ENCODE results near the gene AUTS2.

The AUTS2 gene

GRCh38 chr7:70159121-70159520, 560.8 kb downstream of the AUTS2 start:
- DNase-seq, result no peak

GRCh38 chr7:70165477-70166170, 567.3 kb downstream of the AUTS2 start:
- no peak for DNase-seq

- no peak for DNase-seq
Measured at GRCh38 chr7:70171369-70171920, 573.2 kb downstream of the AUTS2 start.

GRCh38 chr7:70177166-70177565, 578.9 kb downstream of the AUTS2 start:
- no peak for DNase-seq

GRCh38 chr7:70178211-70178610, 579.9 kb downstream of the AUTS2 start:
- no peak for DNase-seq

- no peak for DNase-seq
Measured at GRCh38 chr7:70178787-70179186, 580.5 kb downstream of the AUTS2 start.

GRCh38 chr7:70182521-70182920, 584.2 kb downstream of the AUTS2 start:
- DNase-seq, result no peak

- no peak for DNase-seq
Measured at GRCh38 chr7:70183278-70183677, 585.0 kb downstream of the AUTS2 start.

GRCh38 chr7:70188901-70189650, 590.8 kb downstream of the AUTS2 start:
- DNase-seq, result no peak

- no peak for DNase-seq
Measured at GRCh38 chr7:70189776-70190175, 591.5 kb downstream of the AUTS2 start.

GRCh38 chr7:70190281-70190680, 592.0 kb downstream of the AUTS2 start:
- DNase-seq, result no peak

- no peak for DNase-seq
Measured at GRCh38 chr7:70193514-70193913, 595.2 kb downstream of the AUTS2 start.

GRCh38 chr7:70208236-70209063, 610.2 kb downstream of the AUTS2 start:
- no peak for DNase-seq

GRCh38 chr7:70210200-70210935, 612.1 kb downstream of the AUTS2 start:
- no peak for DNase-seq

GRCh38 chr7:70210936-70211310, 612.6 kb downstream of the AUTS2 start:
- no peak for DNase-seq

GRCh38 chr7:70212281-70212680, 614.0 kb downstream of the AUTS2 start:
- DNase-seq, result no peak

GRCh38 chr7:70214071-70214470, 615.8 kb downstream of the AUTS2 start:
- no peak for DNase-seq

GRCh38 chr7:70215491-70215890, 617.2 kb downstream of the AUTS2 start:
- no peak for DNase-seq

GRCh38 chr7:70217571-70217970, 619.3 kb downstream of the AUTS2 start:
- no peak for DNase-seq

- DNase-seq, result no peak
Measured at GRCh38 chr7:70218006-70218405, 619.7 kb downstream of the AUTS2 start.

GRCh38 chr7:70219061-70219460, 620.8 kb downstream of the AUTS2 start:
- DNase-seq, result no peak

GRCh38 chr7:70229242-70229641, 631.0 kb downstream of the AUTS2 start:
- DNase-seq, result no peak

GRCh38 chr7:70230761-70231160, 632.5 kb downstream of the AUTS2 start:
- no peak for DNase-seq
